ENCODE measurements around the gene SLCO4A1. TPM values are rescaled to one million over a fixed set of nuclear protein-coding genes. Genes with fewer than 3 reads are reported as not detected.

SLCO4A1 gene
- total RNA-seq, 1 experiment from 2014 or later = 27.0 TPM

- Mint-ChIP-seq H3K27ac (ENCODE audit: low read depth, unreplicated experiment) (no peak overlapping the region), H3K4me1 (ENCODE audit: insufficient read depth, unreplicated experiment) (peaks cover 11% of the 10 kb centered on the region), H3K9me3 (ENCODE audit: unreplicated experiment) (no peaks in the 10 kb centered on the region), H3K4me3 (ENCODE audit: unreplicated experiment) (no peak overlapping the region), H3K36me3 (ENCODE audit: insufficient read depth, unreplicated experiment) (no peaks in the 10 kb centered on the region), H3K27me3 (ENCODE audit: insufficient read depth, unreplicated experiment) (peaks cover 16% of the 10 kb centered on the region)
- ChIA-PET POLR2A (interaction anchor here (1.6 to 2.6 kb wide), 2 partner anchors 14 to 24 kb away, joined by 8 to 9 read pairs; partner anchors contain the start of gene SLCO4A1), CTCF (interaction anchor here (0.5 to 0.9 kb wide), 2 partner anchors 17 to 245 kb away, joined by 4 read pairs; no protein-coding TSS in a partner anchor)
- BruUV-seq (replicated peaks) = no TSS peak
- no peak for TF ChIP-seq CTCF (IDR thresholded peaks at IDR 0.05; ENCODE audit: unreplicated experiment)
- intact Hi-C loops (cut with micrococcal nuclease) = no loop called here
- no peak for DNase-seq (ENCODE audit: unreplicated experiment)
Measured at GRCh38 chr20:62627901-62628612, 14.2 kb upstream of the SLCO4A1 start.

GRCh38 chr20:62628691-62629090, 13.6 kb upstream of the SLCO4A1 start:
- Mint-ChIP-seq H3K4me1 (ENCODE audit: insufficient read depth, unreplicated experiment) (peaks cover 5% of the 10 kb centered on the region), H3K27ac (ENCODE audit: low read depth, unreplicated experiment) (no peak overlapping the region), H3K4me3 (ENCODE audit: unreplicated experiment) (no peak overlapping the region), H3K27me3 (ENCODE audit: insufficient read depth, unreplicated experiment) (peaks cover 20% of the 10 kb centered on the region), H3K36me3 (ENCODE audit: insufficient read depth, unreplicated experiment) (no peaks in the 10 kb centered on the region), H3K9me3 (ENCODE audit: unreplicated experiment) (no peaks in the 10 kb centered on the region)
- DNase-seq (ENCODE audit: unreplicated experiment) = no peak
- no peak for TF ChIP-seq CTCF (IDR thresholded peaks at IDR 0.05; ENCODE audit: unreplicated experiment)
- ChIA-PET CTCF (interaction anchor here (0.5 kb wide), 1 partner anchor 246 kb away, joined by 4 read pairs; no protein-coding TSS in a partner anchor), POLR2A (interaction anchor here (0.7 to 2.6 kb wide), 4 partner anchors 13 to 892 kb away, joined by 3 to 9 read pairs (median 6); partner anchors contain the start of genes PPDPF and SLCO4A1)
- intact Hi-C loops (cut with micrococcal nuclease) = no loop called here
- no TSS peak for BruUV-seq (replicated peaks)

- H3K4me1 Mint-ChIP-seq (ENCODE audit: insufficient read depth, unreplicated experiment) = no peaks in the 10 kb centered on the region
- H3K9me3 Mint-ChIP-seq (ENCODE audit: unreplicated experiment) = no peaks in the 10 kb centered on the region
- H3K27ac Mint-ChIP-seq (ENCODE audit: low read depth, unreplicated experiment) = no peak overlapping the region
- BruUV-seq (replicated peaks) = no TSS peak
- intact Hi-C loops (cut with micrococcal nuclease) = no loop called here
- H3K36me3 Mint-ChIP-seq (ENCODE audit: insufficient read depth, unreplicated experiment) = no peaks in the 10 kb centered on the region
- ChIA-PET CTCF (interaction anchor here (0.7 to 2.1 kb wide), 3 partner anchors 13 to 172 kb away, joined by 3 to 9 read pairs (median 3); no protein-coding TSS in a partner anchor), POLR2A (interaction anchor here (1.0 to 2.6 kb wide), 4 partner anchors 12 to 22 kb away, joined by 3 to 9 read pairs (median 6); partner anchors contain the start of gene SLCO4A1)
- no peak for DNase-seq (ENCODE audit: unreplicated experiment)
- peaks cover 20% of the 10 kb centered on the region for H3K27me3 Mint-ChIP-seq (ENCODE audit: insufficient read depth, unreplicated experiment)
- H3K4me3 Mint-ChIP-seq (ENCODE audit: unreplicated experiment) = no peak overlapping the region
- TF ChIP-seq CTCF (IDR thresholded peaks at IDR 0.05; ENCODE audit: unreplicated experiment) = no peak
Measured at GRCh38 chr20:62629864-62630470, 12.3 kb upstream of the SLCO4A1 start.
